ENCODE measurements around the gene OTOP2.
"Not testable (repeated sequence)": the region's sequence is repeated elsewhere in the genome, so short reads cannot be mapped to it uniquely, and the experiment has no call there.

OTOP2 gene

GRCh38 chr17:74964988-74965622 lies 41.0 kb downstream of the OTOP2 start:
- Histone ChIP-seq H3K9me3 (ENCODE audit: control insufficient read depth in 2 of 2, low read length in 2 of 2) (no peaks in the 10 kb centered on the region), H3K4me3 (ENCODE audit: low read length in 2 of 2) (no peak overlapping the region), H3K27ac (ENCODE audit: low read length) (no peak overlapping the region), H3K36me3 (ENCODE audit: control insufficient read depth in 2 of 2, insufficient read depth in 2 of 2, low read length in 2 of 2) (no peaks in the 10 kb centered on the region), H3K4me1 (ENCODE audit: control insufficient read depth, insufficient read depth, low read length) (peaks cover 5% of the 10 kb centered on the region), H3K27me3 (ENCODE audit: control insufficient read depth in 1 of 2, insufficient read depth in 2 of 2, low read length in 2 of 2) (no peaks in the 10 kb centered on the region), H3K9ac (ENCODE audit: low read length in 2 of 2) (no peak overlapping the region)

DNA sequence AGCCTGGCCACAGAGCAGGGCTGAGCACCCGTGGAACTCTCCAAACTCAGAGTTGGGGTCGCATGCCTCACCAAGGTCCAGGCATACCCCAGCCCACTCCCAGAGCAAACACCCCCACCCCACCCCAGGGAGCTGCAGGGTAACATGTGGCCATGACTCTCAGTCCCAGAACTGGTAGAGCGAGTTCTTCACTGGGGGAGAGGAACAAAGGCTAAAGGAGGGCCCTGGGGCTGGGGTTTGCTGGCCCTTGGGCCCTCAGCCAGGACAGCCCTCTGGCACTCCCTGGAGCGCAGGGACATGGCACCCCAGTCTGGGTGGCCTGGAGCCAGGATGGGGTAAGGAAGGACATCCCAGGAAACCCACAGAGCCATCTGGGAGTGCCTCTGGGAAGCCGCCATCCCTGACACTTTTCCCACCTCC lies 44.3 kb downstream of the OTOP2 start:
- no peaks in the 10 kb centered on the region for H3K36me3 ChIP-seq (ENCODE audit: control insufficient read depth in 2 of 2, insufficient read depth in 2 of 2, low read length in 2 of 2)
- H3K27me3 ChIP-seq (ENCODE audit: control insufficient read depth in 1 of 2, insufficient read depth in 2 of 2, low read length in 2 of 2) = peaks cover 2 to 4% of the 10 kb centered on the region in 2 donors
- peaks cover 17% of the 10 kb centered on the region for H3K4me1 ChIP-seq (ENCODE audit: control insufficient read depth, insufficient read depth, low read length)
- H3K4me3 ChIP-seq (ENCODE audit: low read length in 2 of 2) = no peak overlapping the region
- no peak overlapping the region for H3K9ac ChIP-seq (ENCODE audit: low read length in 2 of 2)
- H3K27ac ChIP-seq (ENCODE audit: low read length) = no peak overlapping the region
- no peaks in the 10 kb centered on the region for H3K9me3 ChIP-seq (ENCODE audit: control insufficient read depth in 2 of 2, low read length in 2 of 2)

DNA sequence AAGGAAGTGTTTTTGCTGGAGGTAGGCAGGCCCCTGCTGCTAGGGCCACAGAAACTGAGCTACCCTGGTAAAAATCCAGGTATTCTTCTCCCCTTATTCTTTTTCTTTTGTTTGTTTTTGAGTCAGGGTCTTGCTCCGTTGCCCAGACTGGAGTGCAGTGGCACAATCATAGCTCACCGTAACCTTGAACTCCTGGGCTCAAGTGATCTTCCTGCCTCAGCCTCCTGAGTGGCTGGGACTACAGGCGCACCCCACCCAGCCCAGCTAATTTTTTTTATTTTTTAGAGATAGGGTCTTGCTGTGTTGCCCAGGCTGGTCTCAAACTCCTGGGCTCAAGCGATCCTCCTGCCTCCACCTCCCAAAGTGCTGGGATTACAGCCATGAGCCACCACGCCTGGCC lies 45.4 kb downstream of the OTOP2 start:
- not testable (repeated sequence) for H3K27me3 ChIP-seq (ENCODE audit: control insufficient read depth in 1 of 2, insufficient read depth in 2 of 2, low read length in 2 of 2); H3K27ac ChIP-seq (ENCODE audit: low read length); H3K36me3 ChIP-seq (ENCODE audit: control insufficient read depth in 2 of 2, insufficient read depth in 2 of 2, low read length in 2 of 2); H3K9me3 ChIP-seq (ENCODE audit: control insufficient read depth in 2 of 2, low read length in 2 of 2); H3K9ac ChIP-seq (ENCODE audit: low read length in 2 of 2); H3K4me3 ChIP-seq (ENCODE audit: low read length in 2 of 2)
- peaks cover 17% of the 10 kb centered on the region for H3K4me1 ChIP-seq (ENCODE audit: control insufficient read depth, insufficient read depth, low read length)

DNA sequence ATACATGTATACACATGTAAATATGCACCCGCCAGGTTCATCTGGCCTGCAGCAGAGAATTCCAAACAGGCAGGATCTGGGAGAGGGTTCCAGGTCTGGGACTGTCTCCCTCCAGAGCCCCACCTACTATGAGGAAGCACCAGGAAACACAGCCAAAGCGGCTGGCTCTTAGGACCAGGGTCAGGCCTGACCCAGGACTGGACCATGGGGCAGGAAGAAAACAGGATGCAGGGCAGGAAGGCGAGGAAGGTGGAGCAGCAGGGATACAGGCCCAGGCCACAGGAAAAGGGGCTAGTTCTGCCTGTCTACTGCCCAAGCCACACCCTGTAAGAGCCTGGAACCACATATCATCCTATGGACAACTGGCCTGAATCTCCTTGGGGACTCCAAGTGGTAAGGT lies 46.3 kb downstream of the OTOP2 start:
- H3K27ac ChIP-seq (ENCODE audit: low read length) = no peak overlapping the region
- peaks cover 17% of the 10 kb centered on the region for H3K4me1 ChIP-seq (ENCODE audit: control insufficient read depth, insufficient read depth, low read length)
- no peak overlapping the region for H3K9ac ChIP-seq (ENCODE audit: low read length in 2 of 2)
- no peaks in the 10 kb centered on the region for H3K9me3 ChIP-seq (ENCODE audit: control insufficient read depth in 2 of 2, low read length in 2 of 2)
- peaks cover 2 to 4% of the 10 kb centered on the region in 2 donors for H3K27me3 ChIP-seq (ENCODE audit: control insufficient read depth in 1 of 2, insufficient read depth in 2 of 2, low read length in 2 of 2)
- H3K36me3 ChIP-seq (ENCODE audit: control insufficient read depth in 2 of 2, insufficient read depth in 2 of 2, low read length in 2 of 2) = no peaks in the 10 kb centered on the region
- no peak overlapping the region for H3K4me3 ChIP-seq (ENCODE audit: low read length in 2 of 2)

GRCh38 chr17:74971069-74971841 lies 47.2 kb downstream of the OTOP2 start:
- Histone ChIP-seq H3K4me1 (ENCODE audit: control insufficient read depth, insufficient read depth, low read length) (peaks cover 17% of the 10 kb centered on the region), H3K27ac (ENCODE audit: low read length) (peak overlapping the region; percentile 18), H3K9me3 (ENCODE audit: control insufficient read depth in 2 of 2, low read length in 2 of 2) (no peaks in the 10 kb centered on the region), H3K27me3 (ENCODE audit: control insufficient read depth in 1 of 2, insufficient read depth in 2 of 2, low read length in 2 of 2) (peaks cover 2 to 4% of the 10 kb centered on the region in 2 donors), H3K9ac (ENCODE audit: low read length in 2 of 2) (peak overlapping the region; percentile 51 to 60), H3K4me3 (ENCODE audit: low read length in 2 of 2) (peak overlapping the region; percentile 49 to 78), H3K36me3 (ENCODE audit: control insufficient read depth in 2 of 2, insufficient read depth in 2 of 2, low read length in 2 of 2) (no peaks in the 10 kb centered on the region)

- Histone ChIP-seq H3K9ac (ENCODE audit: low read length in 2 of 2) (peak overlapping the region; percentile 51 to 60), H3K4me3 (ENCODE audit: low read length in 2 of 2) (peak overlapping the region; percentile 49 to 78), H3K27ac (ENCODE audit: low read length) (no peak overlapping the region)
Measured at GRCh38 chr17:74971842-74972106, 47.7 kb downstream of the OTOP2 start.

GRCh38 chr17:74972107-74972972 lies 48.3 kb downstream of the OTOP2 start, which contains the start of gene HID1:
HID1 (minus strand) TSS chr17:74972759; CDS start chr17:74972656, 103 bp downstream.
- Histone ChIP-seq H3K36me3 (ENCODE audit: control insufficient read depth in 2 of 2, insufficient read depth in 2 of 2, low read length in 2 of 2) (no peaks in the 10 kb centered on the region), H3K9me3 (ENCODE audit: control insufficient read depth in 2 of 2, low read length in 2 of 2) (no peaks in the 10 kb centered on the region), H3K9ac (ENCODE audit: low read length in 2 of 2) (peak within 1 kb of the TSS; percentile 51 to 60), H3K27me3 (ENCODE audit: control insufficient read depth in 1 of 2, insufficient read depth in 2 of 2, low read length in 2 of 2) (peaks cover 2 to 4% of the 10 kb centered on the region in 2 donors), H3K4me1 (ENCODE audit: control insufficient read depth, insufficient read depth, low read length) (peaks cover 17% of the 10 kb centered on the region), H3K27ac (ENCODE audit: low read length) (no peak within 1 kb of the TSS), H3K4me3 (ENCODE audit: low read length in 2 of 2) (peak within 1 kb of the TSS; percentile 60 to 78)

More at GRCh38 chr17:74971842-74972106, 47.7 kb downstream of the OTOP2 start:
- Histone ChIP-seq H3K4me1 (ENCODE audit: control insufficient read depth, insufficient read depth, low read length) (peaks cover 17% of the 10 kb centered on the region), H3K27me3 (ENCODE audit: control insufficient read depth in 1 of 2, insufficient read depth in 2 of 2, low read length in 2 of 2) (peaks cover 2 to 4% of the 10 kb centered on the region in 2 donors), H3K36me3 (ENCODE audit: control insufficient read depth in 2 of 2, insufficient read depth in 2 of 2, low read length in 2 of 2) (no peaks in the 10 kb centered on the region), H3K9me3 (ENCODE audit: control insufficient read depth in 2 of 2, low read length in 2 of 2) (no peaks in the 10 kb centered on the region)

DNA sequence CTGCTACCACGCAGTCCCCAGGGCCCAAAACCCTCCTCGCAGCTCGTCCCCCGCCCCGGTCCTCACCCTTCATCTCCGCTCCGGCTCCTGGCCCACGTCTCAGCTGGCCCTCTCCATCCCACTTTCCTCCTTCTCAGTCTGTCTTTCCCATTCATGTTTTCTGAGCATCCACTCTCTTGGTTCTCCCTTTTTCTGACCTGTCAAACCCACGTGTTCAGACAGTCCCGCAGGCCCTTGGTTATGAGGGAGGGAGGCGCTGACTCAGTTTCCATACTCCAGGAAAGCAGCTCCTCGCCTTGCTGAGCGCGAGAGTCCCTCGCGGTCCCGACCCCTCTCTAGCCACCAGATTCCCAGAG lies 48.9 kb downstream of the OTOP2 start:
- no peak overlapping the region for H3K9ac ChIP-seq (ENCODE audit: low read length in 2 of 2)
- no peaks in the 10 kb centered on the region for H3K9me3 ChIP-seq (ENCODE audit: control insufficient read depth in 2 of 2, low read length in 2 of 2)
- H3K4me3 ChIP-seq (ENCODE audit: low read length in 2 of 2) = peak overlapping the region; percentile 60 to 78
- H3K4me1 ChIP-seq (ENCODE audit: control insufficient read depth, insufficient read depth, low read length) = peaks cover 17% of the 10 kb centered on the region
- no peak overlapping the region for H3K27ac ChIP-seq (ENCODE audit: low read length)
- H3K27me3 ChIP-seq (ENCODE audit: control insufficient read depth in 1 of 2, insufficient read depth in 2 of 2, low read length in 2 of 2) = peaks cover 2 to 4% of the 10 kb centered on the region in 2 donors
- H3K36me3 ChIP-seq (ENCODE audit: control insufficient read depth in 2 of 2, insufficient read depth in 2 of 2, low read length in 2 of 2) = no peaks in the 10 kb centered on the region

DNA sequence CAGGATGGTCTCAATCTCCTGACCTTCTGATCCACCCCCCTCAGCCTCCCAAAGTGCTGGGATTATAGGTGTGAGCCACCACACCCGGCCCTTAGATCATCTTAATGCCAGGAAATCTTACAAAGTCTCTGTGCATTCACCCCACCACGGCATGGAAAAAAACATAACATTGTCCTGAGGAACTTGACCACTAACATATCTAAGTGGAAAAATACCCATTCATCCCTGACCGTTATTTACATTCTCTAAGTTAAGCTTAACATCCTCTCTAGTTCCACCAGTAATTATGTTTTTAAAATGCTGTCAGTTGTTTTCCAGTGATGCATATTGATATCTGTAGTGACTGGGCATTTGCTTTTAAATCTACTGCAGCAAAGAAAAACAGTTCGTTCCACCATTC lies 51.9 kb downstream of the OTOP2 start:
- Histone ChIP-seq H3K9ac (ENCODE audit: low read length in 2 of 2) (no peak overlapping the region), H3K27me3 (ENCODE audit: control insufficient read depth in 1 of 2, insufficient read depth in 2 of 2, low read length in 2 of 2) (peaks cover 0 to 4% of the 10 kb centered on the region in 2 donors), H3K4me1 (ENCODE audit: control insufficient read depth, insufficient read depth, low read length) (peaks cover 15% of the 10 kb centered on the region), H3K36me3 (ENCODE audit: control insufficient read depth in 2 of 2, insufficient read depth in 2 of 2, low read length in 2 of 2) (no peaks in the 10 kb centered on the region), H3K9me3 (ENCODE audit: control insufficient read depth in 2 of 2, low read length in 2 of 2) (no peaks in the 10 kb centered on the region), H3K27ac (ENCODE audit: low read length) (no peak overlapping the region), H3K4me3 (ENCODE audit: low read length in 2 of 2) (no peak overlapping the region)

DNA sequence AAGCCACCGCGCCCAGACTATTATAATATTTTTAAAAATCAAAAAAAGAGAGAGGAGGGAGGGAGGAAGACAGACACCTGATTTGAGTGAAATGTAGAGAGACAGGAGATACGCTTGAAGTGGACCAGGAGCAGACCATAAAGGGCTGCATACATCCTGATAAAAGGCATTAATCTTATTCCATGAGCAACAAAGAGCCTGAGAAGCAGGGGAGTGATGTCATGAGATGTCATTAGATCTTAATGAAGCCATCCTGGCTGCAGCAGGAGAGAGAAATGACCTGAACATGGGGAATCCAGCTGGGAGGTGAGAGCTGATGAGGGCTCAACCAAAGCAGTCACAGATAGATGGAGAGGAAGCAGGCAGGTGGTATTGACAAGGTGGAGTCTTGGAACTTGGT lies 53.7 kb downstream of the OTOP2 start:
- H3K4me1 ChIP-seq (ENCODE audit: control insufficient read depth, insufficient read depth, low read length) = peaks cover 18% of the 10 kb centered on the region
- no peaks in the 10 kb centered on the region for H3K36me3 ChIP-seq (ENCODE audit: control insufficient read depth in 2 of 2, insufficient read depth in 2 of 2, low read length in 2 of 2)
- no peaks in the 10 kb centered on the region for H3K9me3 ChIP-seq (ENCODE audit: control insufficient read depth in 2 of 2, low read length in 2 of 2)
- H3K27ac ChIP-seq (ENCODE audit: low read length) = no peak overlapping the region
- H3K4me3 ChIP-seq (ENCODE audit: low read length in 2 of 2) = no peak overlapping the region
- peak overlapping the region in 1 of 2 donors; percentile 15 for H3K9ac ChIP-seq (ENCODE audit: low read length in 2 of 2)
- H3K27me3 ChIP-seq (ENCODE audit: control insufficient read depth in 1 of 2, insufficient read depth in 2 of 2, low read length in 2 of 2) = peaks cover 0 to 1% of the 10 kb centered on the region in 2 donors
